H1 (cell line): ENCODE data around the gene POLE3. TPM values are rescaled to one million over a fixed set of nuclear protein-coding genes. Genes with fewer than 3 reads are reported as not detected.
A peak's percentile ranks its signal among the peaks of the same experiment; 100 is the strongest.

Experiments
- CTCF ChIA-PET: fragments of 300-600 bp; sonication (Branson Sonifier 250); formaldehyde crosslinking; loops from one replicate; lab custom pipeline; 2021; ENCODE audit not compliant: partially characterized antibody; lab: Charles Lee
- POLR2A ChIA-PET: fragments of 300-600 bp; sonication (Branson Sonifier 250); formaldehyde crosslinking; loops from one replicate; lab custom pipeline; 2021; ENCODE audit warnings: inconsistent platforms; ENCODE audit not compliant: partially characterized antibody; lab: Charles Lee
- DNase-seq, 2 experiments: peaks; one replicate each; pipeline versions ENCODE4 v3.0.0 to v3.0.0-alpha.2; 2010 to 2022; ENCODE audit warnings: low spot score in 2 of 2, low read depth in 1 of 2, mixed read lengths in 1 of 2
- FAIRE-seq: peaks from 2 replicates; lab custom pipeline; 2011; peaks lifted over from hg19 to GRCh38; lab: Jason Lieb, UNC
- H2AFZ ChIP-seq: 2 replicates; pipeline ENCODE4 v1.8.1; 2012; ENCODE audit warnings: low read length, inconsistent platforms
- H2AK5ac ChIP-seq: 2 replicates; pipeline ENCODE4 v1.6.1; 2013; ENCODE audit warnings: low read depth, low read length
- H2BK120ac ChIP-seq: replicated peaks from 2 replicates; pipeline ENCODE3; 2013; ENCODE audit warnings: low read depth, low read length, inconsistent platforms
- H2BK12ac ChIP-seq: 2 replicates; pipeline ENCODE4 v1.6.1; 2013; ENCODE audit warnings: low read depth, low read length
- H2BK15ac ChIP-seq: 2 replicates; pipeline ENCODE4 v1.6.1; 2013; ENCODE audit warnings: low read length
- H2BK20ac ChIP-seq: 2 replicates; pipeline ENCODE4 v1.6.1; 2013; ENCODE audit warnings: low read length
- H2BK5ac ChIP-seq: 2 replicates; pipeline ENCODE4 v1.6.1; 2013; ENCODE audit warnings: low read depth, low read length
- H3K14ac ChIP-seq: 2 replicates; pipeline ENCODE4 v1.6.1; 2013; ENCODE audit warnings: inconsistent platforms; ENCODE audit not compliant: insufficient read length
- H3K18ac ChIP-seq: 2 replicates; pipeline ENCODE4 v1.6.1; 2013; ENCODE audit warnings: low read length; ENCODE audit errors: extremely low read depth
- H3K23ac ChIP-seq: 2 replicates; pipeline ENCODE4 v1.6.1; 2013; ENCODE audit warnings: inconsistent platforms; ENCODE audit not compliant: insufficient read length
- H3K23me2 ChIP-seq: 2 replicates; pipeline ENCODE4 v1.6.1; 2013; ENCODE audit warnings: low read depth, low read length
- H3K27ac ChIP-seq: 2 replicates; pipeline ENCODE4 v1.6.1; 2011; ENCODE audit warnings: low read depth, low read length, inconsistent platforms
- H3K27me3 ChIP-seq, 4 experiments: replicated peaks in 1 of 4; 1 replicate in 1 of 4; 2 replicates in 3 of 4; pipeline versions ENCODE4 v1.6.1 to v1.8.1; 2011 to 2013; ENCODE audit warnings: low read length in 3 of 4, mild to moderate bottlenecking in 3 of 4, inconsistent platforms in 2 of 4, mixed read lengths in 2 of 4, moderate library complexity in 1 of 4; ENCODE audit not compliant: control insufficient read depth in 3 of 4, insufficient read depth in 3 of 4; ENCODE audit errors: extremely low read depth in 1 of 4
- H3K36me3 ChIP-seq, 4 experiments: 2 replicates each; pipeline versions ENCODE4 v1.6.1 to v1.8.1; 2011 to 2013; ENCODE audit warnings: mild to moderate bottlenecking in 4 of 4, low read length in 3 of 4, moderate library complexity in 2 of 4, control low read depth in 1 of 4, inconsistent platforms in 1 of 4; ENCODE audit not compliant: insufficient read depth in 4 of 4, control insufficient read depth in 2 of 4
- H3K4ac ChIP-seq: replicated peaks from 2 replicates; pipeline ENCODE3; 2013; ENCODE audit warnings: low read length, low read depth, mixed read lengths, inconsistent platforms; ENCODE audit not compliant: insufficient read length
- H3K4me1 ChIP-seq, 4 experiments: replicated peaks in 1 of 4; 1 replicate in 1 of 4; 2 replicates in 3 of 4; pipeline versions ENCODE4 v1.6.1 to v1.8.1; 2011 to 2013; ENCODE audit warnings: low read length in 3 of 4, inconsistent platforms in 2 of 4, mixed read lengths in 1 of 4; ENCODE audit not compliant: insufficient read depth in 4 of 4, control insufficient read depth in 3 of 4
- H3K4me2 ChIP-seq, 2 experiments: 2 replicates each; pipeline versions ENCODE4 v1.6.1 to v1.8.1; 2011 to 2013; ENCODE audit warnings: low read depth in 2 of 2, low read length in 2 of 2, control low read depth in 1 of 2, inconsistent platforms in 1 of 2, mild to moderate bottlenecking in 1 of 2; ENCODE audit not compliant: insufficient read depth in 1 of 2
- H3K4me3 ChIP-seq, 4 experiments: fragments of 200-600, 300-600 bp in 1 of 4; sonication (generic), shearing (Covaris generic), sonication (Bioruptor Twin) in 1 of 4; 2 replicates each; pipeline versions ENCODE4 v1.5.1 to v1.8.1; 2011 to 2016; ENCODE audit warnings: low read length in 4 of 4, low read depth in 3 of 4, control low read depth in 2 of 4, inconsistent platforms in 2 of 4, mild to moderate bottlenecking in 2 of 4, mixed read lengths in 1 of 4, moderate library complexity in 1 of 4; ENCODE audit not compliant: insufficient read depth in 2 of 4; ENCODE audit errors: extremely low read depth in 1 of 4
- H3K56ac ChIP-seq: replicated peaks from 2 replicates; pipeline ENCODE3; 2013; ENCODE audit warnings: low read depth, mild to moderate bottlenecking, mixed read lengths, low read length, inconsistent platforms; ENCODE audit not compliant: insufficient read length
- H3K79me1 ChIP-seq: 2 replicates; pipeline ENCODE4 v1.6.1; 2013; ENCODE audit warnings: low read depth, low read length, control low read depth
- H3K79me2 ChIP-seq, 2 experiments: 2 replicates each; pipeline versions ENCODE4 v1.6.1 to v1.8.1; 2012 to 2013; ENCODE audit warnings: low read length in 2 of 2, mild to moderate bottlenecking in 2 of 2, inconsistent platforms in 1 of 2; ENCODE audit not compliant: insufficient read depth in 2 of 2, control insufficient read depth in 1 of 2
- H3K9ac ChIP-seq, 4 experiments: replicated peaks in 1 of 4; 1 replicate in 1 of 4; 2 replicates in 3 of 4; pipeline versions ENCODE4 v1.6.1 to v1.8.1; 2011 to 2013; ENCODE audit warnings: low read depth in 3 of 4, low read length in 3 of 4, control low read depth in 2 of 4, mild to moderate bottlenecking in 2 of 4, moderate library complexity in 2 of 4, inconsistent platforms in 1 of 4; ENCODE audit errors: extremely low read depth in 1 of 4
- H3K9me3 ChIP-seq, 2 experiments: 2 replicates each; pipeline versions ENCODE4 v1.6.1 to v1.8.1; 2012 to 2013; ENCODE audit warnings: mild to moderate bottlenecking in 2 of 2, moderate library complexity in 2 of 2, control low read depth in 1 of 2, inconsistent platforms in 1 of 2, low read depth in 1 of 2, low read length in 1 of 2, mixed read lengths in 1 of 2; ENCODE audit not compliant: insufficient read depth in 2 of 2
- H4K20me1 ChIP-seq, 2 experiments: replicated peaks in 1 of 2; 2 replicates each; pipeline versions ENCODE3 to v1.8.1; 2011 to 2013; ENCODE audit warnings: inconsistent platforms in 2 of 2, low read length in 2 of 2, mild to moderate bottlenecking in 1 of 2; ENCODE audit not compliant: insufficient read depth in 2 of 2, control insufficient read depth in 1 of 2
- H4K5ac ChIP-seq: 2 replicates; pipeline ENCODE4 v1.6.1; 2013; ENCODE audit warnings: low read length, low read depth, mixed read lengths, inconsistent platforms; ENCODE audit not compliant: insufficient read length
- H4K8ac ChIP-seq: 2 replicates; pipeline ENCODE4 v1.8.0; 2013; ENCODE audit warnings: mild to moderate bottlenecking, moderate library complexity, low read length, inconsistent platforms; ENCODE audit not compliant: insufficient read depth; ENCODE audit errors: extremely low read depth
- H4K91ac ChIP-seq: replicated peaks from 2 replicates; pipeline ENCODE3; 2013; ENCODE audit warnings: low read length, mixed read lengths, inconsistent platforms; ENCODE audit not compliant: insufficient read length
- GTF2F1 ChIP-seq: IDR thresholded peaks from 2 replicates; pipeline ENCODE4 v1.6.1; 2012; ENCODE audit warnings: low read depth, low read length, improper control_type of control experiment, borderline replicate concordance
- JUN ChIP-seq: IDR thresholded peaks from 2 replicates; pipeline ENCODE4 v1.6.1; 2011; ENCODE audit warnings: low read depth, mild to moderate bottlenecking, improper control_type of control experiment, low read length
- MAFK ChIP-seq: IDR thresholded peaks from 2 replicates; pipeline ENCODE4 v1.6.1; 2012; ENCODE audit warnings: low read depth, mild to moderate bottlenecking, improper control_type of control experiment, low read length
- NRF1 ChIP-seq: IDR thresholded peaks from 2 replicates; pipeline ENCODE4 v1.6.1; 2011; ENCODE audit warnings: mild to moderate bottlenecking, low read depth, low read length, improper control_type of control experiment
- PHF8 ChIP-seq: fragments of 200-600 bp; sonication (generic); conservative IDR thresholded peaks from 2 replicates; pipeline ENCODE4 v1.7.1; 2012; ENCODE audit warnings: low read depth, mild to moderate bottlenecking, inconsistent platforms, low read length, moderate library complexity
- POLR2A ChIP-seq, 2 experiments: IDR thresholded peaks; 1 replicate in 1 of 2; 2 replicates in 1 of 2; pipeline ENCODE4 v1.6.1; 2011; ENCODE audit warnings: low read depth in 2 of 2, low read length in 2 of 2, mild to moderate bottlenecking in 2 of 2; ENCODE audit errors: control extremely low read depth in 1 of 2
- RAD21 ChIP-seq, 2 experiments: IDR thresholded peaks in 1 of 2; conservative IDR thresholded peaks in 1 of 2; 2 replicates each; pipeline ENCODE4 v1.6.1; 2011; ENCODE audit warnings: low read depth in 2 of 2, low read length in 2 of 2, improper control_type of control experiment in 1 of 2, inconsistent platforms in 1 of 2, mild to moderate bottlenecking in 1 of 2, moderate library complexity in 1 of 2
- SP2 ChIP-seq: IDR thresholded peaks from 2 replicates; pipeline ENCODE4 v1.6.1; 2012; ENCODE audit warnings: mild to moderate bottlenecking, low read length, inconsistent platforms
- SUZ12 ChIP-seq: fragments of 200-600 bp; sonication (generic); IDR thresholded peaks from 2 replicates; pipeline ENCODE4 v1.6.1; 2012; ENCODE audit warnings: mild to moderate bottlenecking, inconsistent platforms, low read length, moderate library complexity, mixed read lengths
- TBP ChIP-seq: IDR thresholded peaks from 2 replicates; pipeline ENCODE4 v1.6.1; 2011; ENCODE audit warnings: low read depth, low read length, improper control_type of control experiment
- WGBS, 2 experiments: shearing (Covaris generic) in 1 of 2; methylation state at CpG; one replicate each; pipeline versions ENCODE4 v1.1.6 to v1.1.7; 2013 to 2015; ENCODE audit warnings: low lambda C conversion rate in 2 of 2, mixed read lengths in 2 of 2, inconsistent platforms in 1 of 2, low coverage in 1 of 2, missing lambda C conversion rate in 1 of 2; ENCODE audit not compliant: insufficient replicate concordance in 2 of 2, insufficient coverage in 1 of 2, insufficient read length in 1 of 2; ENCODE audit errors: extremely low coverage in 1 of 2, missing lambda C conversion rate in 1 of 2; 5-methylcytosine and 5-hydroxymethylcytosine counted together
- polyA plus RNA-seq, 7 experiments: library from polyadenylated mRNA; depleted of rRNA in 3 of 7; stranded (reverse) in 5 of 7; unstranded in 2 of 7; fragments of >200 nt in 5 of 7; fragments of 200-250 nt in 2 of 7; gene quantifications; 1 replicate in 5 of 7; 2 replicates in 1 of 7; 4 replicates in 1 of 7; pipeline versions ENCODE4 v1.2.1 to v1.2.3, GENCODE V29; 2011 to 2013; ENCODE audit warnings: missing spikeins in 2 of 7, mixed read lengths in 2 of 7
- total RNA-seq: library from RNA; stranded (reverse); fragmentation: NEBNext Ultra II Directional; extraction: Animal tissue kit (Norgen Biotek cat#: 25700); gene quantifications from 2 replicates; pipeline ENCODE4 v1.2.1, GENCODE V29; 2021
- TF ChIP-seq, protein P1 (sequence below): IDR thresholded peaks from 2 replicates; pipeline ENCODE4 v1.6.1; 2012; ENCODE audit warnings: inconsistent platforms

The POLE3 gene
- total and polyA plus RNA-seq, 2 of the 8 experiments (the other 6 are each of a cell fraction or from before 2014, with no cell fraction given) = 52.7 to 77.3 TPM

DNA sequence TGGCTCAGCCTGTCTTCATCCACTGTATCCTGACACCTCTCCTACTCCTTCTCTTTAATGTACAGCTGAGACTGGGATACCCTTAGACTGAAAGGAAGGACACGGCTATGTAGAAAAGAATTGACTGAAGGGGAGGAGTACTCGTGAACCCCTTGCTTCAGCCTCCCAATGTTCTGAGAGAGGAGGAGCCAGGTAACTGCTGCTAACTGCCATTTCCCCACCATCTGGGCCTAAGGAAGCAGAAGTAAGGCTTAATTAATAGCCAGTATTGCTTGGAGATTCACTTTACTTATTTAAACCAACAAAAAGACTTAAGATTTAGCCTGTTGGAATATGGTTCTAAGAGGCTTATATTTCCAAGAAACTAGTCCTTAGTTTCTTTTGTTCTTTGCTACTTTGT lies 34.3 kb upstream of the POLE3 start:
- H2BK20ac ChIP-seq = peak overlapping the region; percentile 34; the same call in 1 of the 2 replicates
- H3K18ac ChIP-seq = no peak overlapping the region
- H2BK120ac ChIP-seq = no peak overlapping the region
- H3K9ac ChIP-seq = no peak overlapping the region
- CTCF ChIA-PET = interaction anchor here (1.0 to 10.1 kb wide), 7 partner anchors 48 to 213 kb away, joined by 3 to 191 read pairs (median 17); no protein-coding TSS in a partner anchor
- no peak overlapping the region for H2BK15ac ChIP-seq
- FAIRE-seq = no peak
- H3K4me3 ChIP-seq = no peak overlapping the region
- H3K79me2 ChIP-seq = no peaks in the 10 kb centered on the region
- H3K23ac ChIP-seq = no peak overlapping the region
- no peak for DNase-seq
- WGBS, 2 experiments = 79% methylated on average over 2 of the region's 2 CpGs; no CpG with 5 or more reads in 1 of the 2 experiments
- no peak overlapping the region for H3K14ac ChIP-seq
- H3K9me3 ChIP-seq = no peaks in the 10 kb centered on the region
- H2BK5ac ChIP-seq = no peak overlapping the region
- H4K8ac ChIP-seq = no peak overlapping the region
- H3K4ac ChIP-seq = no peak overlapping the region
- H2AK5ac ChIP-seq = no peak overlapping the region
- H2AFZ ChIP-seq = no peak overlapping the region
- no peak overlapping the region for H3K56ac ChIP-seq
- H3K27ac ChIP-seq = no peak overlapping the region
- no peaks in the 10 kb centered on the region for H3K27me3 ChIP-seq
- no peak overlapping the region for H4K5ac ChIP-seq
- no peaks in the 10 kb centered on the region for H3K36me3 ChIP-seq
- no peak overlapping the region for H3K4me2 ChIP-seq
- peaks cover 2% of the 10 kb centered on the region; the same call in 1 of the 2 replicates for H3K23me2 ChIP-seq
- no peaks in the 10 kb centered on the region for H3K79me1 ChIP-seq
- POLR2A ChIA-PET = interaction anchor here (1.1 to 1.8 kb wide), 3 partner anchors 34 to 150 kb away, joined by 3 to 6 read pairs (median 4); partner anchors contain the start of genes C9orf43 and POLE3
- no peak overlapping the region for H4K91ac ChIP-seq
- no peaks in the 10 kb centered on the region for H4K20me1 ChIP-seq
- no peaks in the 10 kb centered on the region for H3K4me1 ChIP-seq
- H2BK12ac ChIP-seq = no peak overlapping the region
- no peak for TF ChIP-seq TBP
- no peak for TF ChIP-seq RAD21 (IDR thresholded peaks at IDR 0.05 in 1 of 2, conservative IDR thresholded peaks at IDR 0.05 in 1 of 2; ENCODE audit: low read depth in 2 of 2, low read length in 2 of 2)
- TF ChIP-seq, protein P1, sequence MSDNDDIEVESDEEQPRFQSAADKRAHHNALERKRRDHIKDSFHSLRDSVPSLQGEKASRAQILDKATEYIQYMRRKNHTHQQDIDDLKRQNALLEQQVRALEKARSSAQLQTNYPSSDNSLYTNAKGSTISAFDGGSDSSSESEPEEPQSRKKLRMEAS = no peak
- no peak for TF ChIP-seq SP2
- no peak for TF ChIP-seq PHF8
- no peak for TF ChIP-seq JUN
- no peak for TF ChIP-seq MAFK
- no peak for TF ChIP-seq GTF2F1
- no peak for TF ChIP-seq SUZ12
- no peak for TF ChIP-seq NRF1
- TF ChIP-seq POLR2A (IDR thresholded peaks at IDR 0.05; ENCODE audit: control extremely low read depth in 1 of 2, low read depth in 2 of 2, low read length in 2 of 2) = no peak
